ENCODE data around the gene HEXB. TPM values are rescaled to one million over a fixed set of nuclear protein-coding genes. Genes with fewer than 3 reads are reported as not detected.

Gene HEXB
- total and polyA plus RNA-seq, 2 of the 8 experiments (the other 6 are each of a cell fraction or from before 2014, with no cell fraction given): 39.7 to 69.2 TPM

DNA sequence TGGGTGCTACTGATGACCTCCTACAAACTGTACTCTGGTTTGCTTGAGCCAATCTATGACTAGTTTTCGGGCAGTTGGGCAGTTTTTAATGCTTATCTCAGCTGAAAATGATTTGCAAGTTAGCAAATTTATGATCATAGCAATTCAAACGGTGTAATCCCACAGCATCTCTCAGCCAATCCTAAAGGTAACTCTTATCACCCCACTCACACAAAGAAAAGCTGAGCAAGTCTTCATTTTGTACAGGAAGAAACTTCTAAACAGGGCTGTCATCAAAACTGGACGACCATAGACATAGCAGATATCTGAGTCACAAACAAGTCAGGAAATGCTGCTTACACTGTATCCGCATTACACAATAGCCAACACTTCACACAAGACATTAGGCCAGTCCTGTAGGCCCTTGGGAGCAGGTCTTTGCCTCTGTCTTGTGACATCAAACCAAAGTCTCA lies 41.9 kb upstream of the HEXB start:
- H3K23ac ChIP-seq (ENCODE audit: insufficient read length): no peak overlapping the region
- H4K5ac ChIP-seq (ENCODE audit: insufficient read length, low read depth, low read length): no peak overlapping the region
- peaks cover 0 to 8% (median 2%) of the 10 kb centered on the region in 4 experiments; a peak in 5 of 7 replicates for H3K4me1 ChIP-seq (replicated peaks in 1 of 4; ENCODE audit: control insufficient read depth in 3 of 4, insufficient read depth in 4 of 4, low read length in 3 of 4)
- no peaks in the 10 kb centered on the region for H3K36me3 ChIP-seq (ENCODE audit: control insufficient read depth in 2 of 4, insufficient read depth in 4 of 4, low read length in 3 of 4)
- H3K27ac ChIP-seq (ENCODE audit: low read depth, low read length): no peak overlapping the region
- no peaks in the 10 kb centered on the region for H3K79me1 ChIP-seq (ENCODE audit: low read depth, low read length)
- no peak overlapping the region for H3K56ac ChIP-seq (replicated peaks; ENCODE audit: insufficient read length, low read depth, low read length)
- WGBS, 2 experiments (ENCODE audit: extremely low coverage in 1 of 2, insufficient coverage in 1 of 2, insufficient read length in 1 of 2, insufficient replicate concordance in 2 of 2, low coverage in 1 of 2, low lambda C conversion rate in 2 of 2, missing lambda C conversion rate in 1 of 2): 78% methylated on average over 4 of the region's 4 CpGs; no CpG with 5 or more reads in 1 of the 2 experiments
- FAIRE-seq (no peak), DNase-seq (ENCODE audit: low read depth in 1 of 2, low spot score in 2 of 2) (no peak)
- no peak overlapping the region for H3K18ac ChIP-seq (ENCODE audit: extremely low read depth, low read length)
- no peak overlapping the region for H3K4me3 ChIP-seq (ENCODE audit: extremely low read depth in 1 of 4, insufficient read depth in 2 of 4, low read depth in 3 of 4, low read length in 4 of 4)
- H4K20me1 ChIP-seq (replicated peaks in 1 of 2; ENCODE audit: control insufficient read depth in 1 of 2, insufficient read depth in 2 of 2, low read length in 2 of 2): peaks cover 0 to 2% of the 10 kb centered on the region in 2 experiments
- ChIA-PET CTCF (ENCODE audit: partially characterized antibody) (interaction anchor here (0.8 to 4.0 kb wide), 15 partner anchors 11 to 741 kb away, joined by 3 to 17 read pairs (median 4); no protein-coding TSS in a partner anchor), POLR2A (ENCODE audit: partially characterized antibody) (interaction anchor here (1.1 kb wide), 2 partner anchors 10 to 11 kb away, joined by 3 to 4 read pairs; no protein-coding TSS in a partner anchor)
- H2BK15ac ChIP-seq (ENCODE audit: low read length): no peak overlapping the region
- H2BK5ac ChIP-seq (ENCODE audit: low read depth, low read length): no peak overlapping the region
- H3K4ac ChIP-seq (replicated peaks; ENCODE audit: insufficient read length, low read depth, low read length): no peak overlapping the region
- no peak overlapping the region for H2AFZ ChIP-seq (ENCODE audit: low read length)
- H3K9ac ChIP-seq (replicated peaks in 1 of 4; ENCODE audit: extremely low read depth in 1 of 4, low read depth in 3 of 4, low read length in 3 of 4): no peak overlapping the region
- H3K23me2 ChIP-seq (ENCODE audit: low read depth, low read length): peaks cover 14% of the 10 kb centered on the region; the same call in 1 of the 2 replicates
- no peak overlapping the region for H4K91ac ChIP-seq (replicated peaks; ENCODE audit: insufficient read length, low read length)
- H2BK120ac ChIP-seq (replicated peaks; ENCODE audit: low read depth, low read length): no peak overlapping the region
- no peaks in the 10 kb centered on the region for H3K9me3 ChIP-seq (ENCODE audit: insufficient read depth in 2 of 2, low read depth in 1 of 2, low read length in 1 of 2)
- H2BK20ac ChIP-seq (ENCODE audit: low read length): no peak overlapping the region
- H3K27me3 ChIP-seq (replicated peaks in 1 of 4; ENCODE audit: control insufficient read depth in 3 of 4, extremely low read depth in 1 of 4, insufficient read depth in 3 of 4, low read length in 3 of 4): peaks cover 0 to 24% (median 10%) of the 10 kb centered on the region in 4 experiments; a peak in 6 of 7 replicates
- no peak overlapping the region for H2BK12ac ChIP-seq (ENCODE audit: low read depth, low read length)
- no peak overlapping the region for H3K4me2 ChIP-seq (ENCODE audit: insufficient read depth in 1 of 2, low read depth in 2 of 2, low read length in 2 of 2)
- no peak overlapping the region for H3K14ac ChIP-seq (ENCODE audit: insufficient read length)
- peaks cover 0 to 15% of the 10 kb centered on the region in 2 experiments; a peak in 3 of 4 replicates for H3K79me2 ChIP-seq (ENCODE audit: control insufficient read depth in 1 of 2, insufficient read depth in 2 of 2, low read length in 2 of 2)
- H2AK5ac ChIP-seq (ENCODE audit: low read depth, low read length): no peak overlapping the region
- H4K8ac ChIP-seq (ENCODE audit: extremely low read depth, insufficient read depth, low read length): no peak overlapping the region
- TF ChIP-seq ZNF274 (IDR thresholded peaks at IDR 0.05; ENCODE audit: borderline replicate concordance, extremely low read depth, low read length): no peak
- no peak for TF ChIP-seq TAF1 (IDR thresholded peaks at IDR 0.05; ENCODE audit: low read depth, low read length)
- no peak for TF ChIP-seq HDAC2 (IDR thresholded peaks at IDR 0.05; ENCODE audit: borderline replicate concordance in 1 of 2, low read depth in 2 of 2, low read length in 2 of 2)
- no peak for TF ChIP-seq CREB1 (IDR thresholded peaks at IDR 0.05)
- TF ChIP-seq SRF (IDR thresholded peaks at IDR 0.05; ENCODE audit: low read depth, low read length): no peak
- no peak for TF ChIP-seq TBP (IDR thresholded peaks at IDR 0.05; ENCODE audit: low read depth, low read length)
- TF ChIP-seq POLR2A (IDR thresholded peaks at IDR 0.05; ENCODE audit: control extremely low read depth in 1 of 2, low read depth in 2 of 2, low read length in 2 of 2): no peak
- TF ChIP-seq CBX8 (IDR thresholded peaks at IDR 0.05; ENCODE audit: borderline replicate concordance, low read depth, low read length): no peak
- no peak for TF ChIP-seq RXRA (IDR thresholded peaks at IDR 0.05; ENCODE audit: insufficient read depth, low read depth, low read length)
- TF ChIP-seq NRF1 (IDR thresholded peaks at IDR 0.05; ENCODE audit: low read depth, low read length): no peak
- no peak for TF ChIP-seq SUZ12 (IDR thresholded peaks at IDR 0.05; ENCODE audit: low read length)
- TF ChIP-seq SIN3A (conservative IDR thresholded peaks at IDR 0.05 in 1 of 2, IDR thresholded peaks at IDR 0.05 in 1 of 2; ENCODE audit: low read depth in 1 of 2, low read length in 2 of 2): no peak
- TF ChIP-seq CBX5 (IDR thresholded peaks at IDR 0.05; ENCODE audit: low read depth, low read length): no peak
- TF ChIP-seq EP300 (IDR thresholded peaks at IDR 0.05; ENCODE audit: borderline replicate concordance in 1 of 2, low read depth in 2 of 2, low read length in 2 of 2): no peak
